ENCODE data around the gene GAN. TPM values are rescaled to one million over a fixed set of nuclear protein-coding genes. Genes with fewer than 3 reads are reported as not detected.

Gene GAN
- total RNA-seq, 3 donors from 2014 or later, result 15.5 to 23.2 (median 21.1) TPM

DNA sequence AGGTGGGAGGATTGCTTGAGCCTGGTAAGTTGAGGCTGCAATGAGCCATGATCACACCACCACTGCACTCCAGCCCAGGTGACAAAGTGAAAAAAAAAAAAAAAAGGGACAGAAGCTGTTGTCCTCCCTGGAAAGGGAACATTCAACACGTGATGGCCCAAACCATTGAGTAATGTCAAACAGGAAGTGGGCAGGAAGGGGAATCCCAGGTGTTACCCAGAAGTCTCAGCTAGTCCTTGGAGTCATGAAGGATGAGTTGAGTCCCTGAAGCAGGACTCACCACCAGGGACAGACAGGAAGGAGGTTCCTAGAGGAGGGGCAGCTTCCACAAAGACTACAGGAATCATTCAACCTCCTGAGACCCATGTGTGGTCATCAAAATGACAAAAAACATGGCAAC is 110.0 kb downstream of the GAN start:
- ATAC-seq (peak; percentile 76), DNase-seq (no peak)
- TF ChIP-seq, protein P1, sequence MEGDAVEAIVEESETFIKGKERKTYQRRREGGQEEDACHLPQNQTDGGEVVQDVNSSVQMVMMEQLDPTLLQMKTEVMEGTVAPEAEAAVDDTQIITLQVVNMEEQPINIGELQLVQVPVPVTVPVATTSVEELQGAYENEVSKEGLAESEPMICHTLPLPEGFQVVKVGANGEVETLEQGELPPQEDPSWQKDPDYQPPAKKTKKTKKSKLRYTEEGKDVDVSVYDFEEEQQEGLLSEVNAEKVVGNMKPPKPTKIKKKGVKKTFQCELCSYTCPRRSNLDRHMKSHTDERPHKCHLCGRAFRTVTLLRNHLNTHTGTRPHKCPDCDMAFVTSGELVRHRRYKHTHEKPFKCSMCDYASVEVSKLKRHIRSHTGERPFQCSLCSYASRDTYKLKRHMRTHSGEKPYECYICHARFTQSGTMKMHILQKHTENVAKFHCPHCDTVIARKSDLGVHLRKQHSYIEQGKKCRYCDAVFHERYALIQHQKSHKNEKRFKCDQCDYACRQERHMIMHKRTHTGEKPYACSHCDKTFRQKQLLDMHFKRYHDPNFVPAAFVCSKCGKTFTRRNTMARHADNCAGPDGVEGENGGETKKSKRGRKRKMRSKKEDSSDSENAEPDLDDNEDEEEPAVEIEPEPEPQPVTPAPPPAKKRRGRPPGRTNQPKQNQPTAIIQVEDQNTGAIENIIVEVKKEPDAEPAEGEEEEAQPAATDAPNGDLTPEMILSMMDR (IDR thresholded peaks at IDR 0.05), result no peak
- intact Hi-C loops (cut with DNase I, micrococcal nuclease), result no loop called here
- H3K4me1 ChIP-seq (ENCODE audit: low read depth), result no peaks in the 10 kb centered on the region
- H3K4me3 ChIP-seq, result no peak overlapping the region
- no peaks in the 10 kb centered on the region for H3K9me3 ChIP-seq
- no peaks in the 10 kb centered on the region for H3K36me3 ChIP-seq (ENCODE audit: low read depth)

DNA sequence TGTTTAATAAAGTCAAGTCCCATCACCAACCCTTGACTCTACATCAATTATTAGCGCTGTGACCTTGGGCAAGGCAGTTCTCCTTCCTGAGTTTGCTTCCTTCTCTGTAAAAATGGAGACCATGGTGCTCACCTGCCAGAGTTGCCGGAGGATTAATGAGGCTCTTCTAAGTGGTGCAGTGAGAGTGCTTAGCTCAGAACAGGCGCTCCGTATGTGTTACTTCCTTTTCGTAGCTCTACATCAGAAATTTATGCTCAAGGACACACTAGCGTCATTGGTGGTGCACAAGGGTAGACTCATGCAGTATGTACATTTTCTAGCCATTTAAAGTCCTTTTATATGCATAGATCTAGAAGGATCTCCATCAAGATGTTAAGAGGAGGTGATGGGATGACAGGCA is 112.5 kb downstream of the GAN start:
- no peaks in the 10 kb centered on the region for H3K9me3 ChIP-seq
- ATAC-seq (no peak), DNase-seq (no peak)
- TF ChIP-seq, protein P1 (IDR thresholded peaks at IDR 0.05), result no peak
- H3K36me3 ChIP-seq (ENCODE audit: low read depth), result no peaks in the 10 kb centered on the region
- no peak overlapping the region for H3K4me3 ChIP-seq
- intact Hi-C loops (cut with DNase I, micrococcal nuclease), result no loop called here
- no peaks in the 10 kb centered on the region for H3K4me1 ChIP-seq (ENCODE audit: low read depth)

DNA sequence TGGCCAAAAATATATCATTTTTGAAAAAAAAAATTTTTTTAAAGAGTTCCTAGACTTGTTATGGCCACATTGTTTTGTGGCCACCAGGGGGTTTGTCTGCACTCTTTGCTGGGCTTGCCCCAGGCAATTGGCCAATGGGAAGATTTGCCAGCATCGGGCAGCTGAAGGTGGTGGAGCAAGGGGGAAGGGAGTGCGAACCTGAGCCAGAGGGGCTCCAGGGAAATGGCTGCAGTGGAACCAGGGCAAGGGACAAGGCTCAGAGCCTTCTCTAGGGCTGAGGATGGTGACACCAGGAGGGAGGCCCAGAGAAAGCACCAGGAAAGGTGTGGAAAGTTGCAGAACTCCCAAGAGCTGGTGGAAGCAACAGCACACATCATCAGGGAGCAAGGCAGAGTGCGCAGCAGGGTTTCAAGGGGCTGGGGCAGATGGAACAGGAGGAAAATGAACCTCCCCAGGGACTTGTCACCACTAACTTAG is 114.3 kb downstream of the GAN start:
- Histone ChIP-seq H3K4me1 (ENCODE audit: low read depth) (no peaks in the 10 kb centered on the region), H3K4me3 (no peak overlapping the region), H3K36me3 (ENCODE audit: low read depth) (no peaks in the 10 kb centered on the region), H3K9me3 (no peaks in the 10 kb centered on the region)
- DNase-seq, result peak in 2 of 3 donors; percentile 49 to 70
- ATAC-seq, result peak; percentile 64
- TF ChIP-seq, protein P1 (IDR thresholded peaks at IDR 0.05), result no peak
- intact Hi-C loops (cut with DNase I, micrococcal nuclease), result no loop called here

DNA sequence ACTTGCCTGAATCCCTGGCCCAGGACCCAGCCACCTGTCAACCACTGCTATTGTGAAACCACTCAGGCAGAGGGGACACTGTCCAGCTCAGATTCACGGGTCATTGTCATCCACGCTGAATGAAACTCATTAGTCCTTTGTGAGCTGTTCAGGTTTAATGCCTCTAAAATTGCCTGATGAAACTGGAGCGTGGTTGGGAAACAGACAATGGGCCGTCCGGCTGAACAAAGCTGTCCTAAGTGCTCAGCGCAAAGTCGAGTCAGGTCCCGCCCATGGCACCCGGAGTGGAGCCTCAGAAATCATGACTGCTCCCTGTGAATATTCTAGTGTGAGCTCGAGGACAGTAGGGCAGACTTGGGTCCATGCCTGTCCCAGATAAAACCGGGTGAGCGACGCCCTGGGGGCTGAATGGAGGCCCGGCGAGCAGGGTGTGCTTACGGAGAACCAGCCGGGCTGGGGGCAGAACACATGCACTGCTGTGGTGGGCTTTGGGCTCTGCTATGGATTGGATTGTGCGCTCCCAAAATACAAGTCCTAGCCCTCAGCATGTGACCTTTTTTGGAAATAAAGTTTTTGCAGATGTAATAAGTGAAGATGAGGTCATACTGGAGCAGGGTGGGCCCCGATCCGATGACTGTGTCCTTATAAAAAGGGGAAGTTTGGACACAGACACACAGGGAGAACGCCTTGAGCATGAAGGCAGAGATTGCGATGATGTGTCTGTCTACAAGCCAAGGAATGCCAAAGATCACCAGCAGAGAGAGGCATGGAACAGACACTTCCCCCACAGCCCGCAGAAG is 117.0 kb downstream of the GAN start:
- TF ChIP-seq, protein P1 (IDR thresholded peaks at IDR 0.05), result no peak
- Histone ChIP-seq H3K4me3 (no peak overlapping the region), H3K9me3 (no peaks in the 10 kb centered on the region), H3K4me1 (ENCODE audit: low read depth) (no peaks in the 10 kb centered on the region), H3K36me3 (ENCODE audit: low read depth) (no peaks in the 10 kb centered on the region)
- intact Hi-C loops (cut with DNase I, micrococcal nuclease), result no loop called here
- ATAC-seq (peak; percentile 51), DNase-seq (no peak)

DNA sequence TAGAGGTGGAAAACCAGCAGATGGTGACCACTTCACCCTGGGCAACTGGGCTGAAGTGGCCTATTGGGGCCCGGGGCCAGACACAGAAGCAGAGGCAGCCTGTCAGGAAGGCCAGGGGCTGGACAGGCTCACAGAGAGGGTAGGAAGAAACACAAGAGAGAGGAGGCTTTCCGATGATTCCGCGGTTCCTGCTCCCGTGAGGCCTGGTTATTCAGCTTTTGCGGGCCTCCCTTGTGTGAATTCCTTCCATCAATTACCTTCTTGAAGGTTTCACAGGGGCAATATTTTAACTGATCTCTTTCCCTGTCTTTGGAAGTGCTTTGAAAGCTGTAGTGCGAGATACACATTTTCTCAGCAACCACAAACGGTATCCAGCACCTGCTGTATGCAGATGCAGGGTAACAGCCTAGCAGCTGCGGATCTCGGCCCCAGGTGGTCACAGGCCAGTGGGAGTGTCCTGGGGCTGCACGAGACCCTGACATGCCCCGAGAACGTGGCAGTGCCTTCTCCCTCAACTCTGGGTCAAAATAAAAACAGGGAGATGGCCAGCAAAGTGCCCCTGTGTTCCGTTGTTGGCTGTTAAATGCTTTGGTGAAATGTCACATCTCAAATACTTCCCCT is 118.3 kb downstream of the GAN start:
- no peak for DNase-seq
- Histone ChIP-seq H3K9me3 (no peaks in the 10 kb centered on the region), H3K36me3 (ENCODE audit: low read depth) (no peaks in the 10 kb centered on the region), H3K4me1 (ENCODE audit: low read depth) (no peaks in the 10 kb centered on the region), H3K4me3 (no peak overlapping the region)
- TF ChIP-seq, protein P1 (IDR thresholded peaks at IDR 0.05), result no peak
- intact Hi-C loops (cut with DNase I, micrococcal nuclease), result no loop called here
- peak; percentile 40 for ATAC-seq
